CD14-positive monocyte (primary cell): ENCODE results near the gene SLC12A8. TPM values are rescaled to one million over a fixed set of nuclear protein-coding genes. Genes with fewer than 3 reads are reported as not detected.
A peak's percentile ranks its signal among the peaks of the same experiment; 100 is the strongest.

Experiments used
- DNase-seq, 3 donors: peaks; one replicate each; pipeline ENCODE4 v3.0.0-alpha.2; 2011 to 2022
- H2AFZ ChIP-seq: 2 replicates; pipeline ENCODE4 v1.6.0; 2012; ENCODE audit warnings: mild to moderate bottlenecking, low read depth, low read length, inconsistent platforms; ENCODE audit not compliant: insufficient read depth, poor library complexity, severe bottlenecking
- H3K27ac ChIP-seq, 2 donors: 1 replicate in 1 of 2; 2 replicates in 1 of 2; pipeline ENCODE4 v1.5.1; 2012 to 2013; ENCODE audit warnings: low read length in 2 of 2, control low read depth in 1 of 2, inconsistent platforms in 1 of 2, low read depth in 1 of 2, mild to moderate bottlenecking in 1 of 2
- H3K27me3 ChIP-seq, 2 donors: one replicate each; pipeline versions ENCODE4 v1.6.0 to v1.6.1; 2011 to 2013; ENCODE audit warnings: low read length in 2 of 2; ENCODE audit not compliant: control insufficient read depth in 2 of 2, insufficient read depth in 2 of 2
- H3K36me3 ChIP-seq, 2 donors: replicated peaks in 1 of 2; 1 replicate in 1 of 2; 2 replicates in 1 of 2; pipeline versions ENCODE4 v1.5.1 to v1.6.1; 2012 to 2013; ENCODE audit warnings: low read length in 2 of 2, control low read depth in 1 of 2, inconsistent platforms in 1 of 2, mild to moderate bottlenecking in 1 of 2; ENCODE audit not compliant: insufficient read depth in 2 of 2, control insufficient read depth in 1 of 2
- H3K4me1 ChIP-seq, 2 donors: 1 replicate in 1 of 2; 2 replicates in 1 of 2; pipeline versions ENCODE4 v1.5.1 to v1.6.1; 2012 to 2013; ENCODE audit warnings: low read length in 2 of 2, control low read depth in 1 of 2, inconsistent platforms in 1 of 2, mild to moderate bottlenecking in 1 of 2, moderate library complexity in 1 of 2; ENCODE audit not compliant: insufficient read depth in 2 of 2, control insufficient read depth in 1 of 2
- H3K4me2 ChIP-seq: replicated peaks from 2 replicates; pipeline ENCODE3; 2012; ENCODE audit warnings: low read length, moderate library complexity, mild to moderate bottlenecking; ENCODE audit not compliant: poor library complexity, severe bottlenecking; ENCODE audit errors: extremely low read depth
- H3K4me3 ChIP-seq, 3 experiments: fragments of 200-600 bp in 1 of 3; sonication (generic) in 1 of 3; replicated peaks in 1 of 3; 1 replicate in 2 of 3; 2 replicates in 1 of 3; pipeline ENCODE4 v1.5.1; 2011 to 2013; ENCODE audit warnings: low read length in 3 of 3, mild to moderate bottlenecking in 3 of 3, control low read depth in 2 of 3, low read depth in 2 of 3, inconsistent platforms in 1 of 3, moderate library complexity in 1 of 3
- H3K79me2 ChIP-seq: 2 replicates; pipeline ENCODE4 v1.6.0; 2012; ENCODE audit warnings: mild to moderate bottlenecking, control low read depth, inconsistent platforms, low read length, moderate library complexity; ENCODE audit not compliant: insufficient read depth
- H3K9ac ChIP-seq: 2 replicates; pipeline ENCODE4 v1.6.0; 2017; ENCODE audit warnings: low read length, mild to moderate bottlenecking; ENCODE audit not compliant: insufficient read depth, poor library complexity, severe bottlenecking
- H3K9me3 ChIP-seq, 2 donors: replicated peaks in 1 of 2; 1 replicate in 1 of 2; 2 replicates in 1 of 2; pipeline versions ENCODE4 v1.5.1 to v1.6.1; 2012 to 2013; ENCODE audit warnings: low read length in 2 of 2, control low read depth in 1 of 2; ENCODE audit not compliant: control insufficient read depth in 1 of 2, insufficient read depth in 1 of 2
- H4K20me1 ChIP-seq: 2 replicates; pipeline ENCODE4 v1.6.0; 2012; ENCODE audit warnings: mild to moderate bottlenecking, low read length, control low read depth, moderate library complexity; ENCODE audit not compliant: insufficient read depth
- H3K27ac Mint-ChIP-seq, 7 donors: one replicate each; pipeline ENCODE4 v1.8.0; 2020; ENCODE audit warnings: mild to moderate bottlenecking in 7 of 7, mixed read lengths in 7 of 7, moderate library complexity in 6 of 7, inconsistent platforms in 2 of 7
- H3K27me3 Mint-ChIP-seq, 3 donors: one replicate each; pipeline ENCODE4 v1.8.0; 2021 to 2022; ENCODE audit warnings: low read depth in 3 of 3, mild to moderate bottlenecking in 3 of 3, mixed read lengths in 3 of 3, moderate library complexity in 3 of 3, inconsistent platforms in 1 of 3
- H3K36me3 Mint-ChIP-seq, 2 donors: one replicate each; pipeline ENCODE4 v1.8.0; 2020; ENCODE audit warnings: mixed read lengths in 2 of 2, inconsistent platforms in 1 of 2, mild to moderate bottlenecking in 1 of 2
- H3K4me1 Mint-ChIP-seq: one replicate; pipeline ENCODE4 v1.8.0; 2020; ENCODE audit warnings: mild to moderate bottlenecking, mixed read lengths
- H3K4me3 Mint-ChIP-seq, 2 donors: one replicate each; pipeline ENCODE4 v1.8.0; 2020; ENCODE audit warnings: mild to moderate bottlenecking in 2 of 2, mixed read lengths in 2 of 2, moderate library complexity in 1 of 2
- H3K9me3 Mint-ChIP-seq, 7 donors: one replicate each; pipeline ENCODE4 v1.8.0; 2020 to 2022; ENCODE audit warnings: mixed read lengths in 7 of 7, mild to moderate bottlenecking in 6 of 7, moderate library complexity in 6 of 7, inconsistent platforms in 2 of 7
- CTCF ChIP-seq: fragments of 200-600 bp; IDR thresholded peaks from one replicate; pipeline ENCODE4 v1.8.0; 2022; ENCODE audit warnings: antibody characterized with exemption, mild to moderate bottlenecking
- WGBS: methylation state at CpG from one replicate; pipeline ENCODE4 v1.1.5; 2013; ENCODE audit warnings: missing lambda C conversion rate; ENCODE audit not compliant: insufficient coverage; 5-methylcytosine and 5-hydroxymethylcytosine counted together
- intact Hi-C, 2 donors: fragments of 100-400 bp; cut with micrococcal nuclease; formaldehyde crosslinking; loops; one replicate each; pipeline versions ENCODE4 v1.15.0 to v1.15.1; 2023
- polyA plus RNA-seq, 3 donors: library from polyadenylated mRNA; depleted of rRNA in 1 of 3; unstranded in 2 of 3; stranded (reverse) in 1 of 3; fragments of 300-500 nt in 2 of 3; fragments of >200 nt in 1 of 3; fragmentation: Illumina TruSeq in 2 of 3; gene quantifications; 1 replicate in 2 of 3; 2 replicates in 1 of 3; pipeline ENCODE4 v1.2.3, GENCODE V29; 2012 to 2021

Gene SLC12A8
- polyA plus RNA-seq, 3 donors, result 0.23 to 0.46 (median 0.35) TPM

- no peaks in the 10 kb centered on the region for H3K9me3 Mint-ChIP-seq
- Histone ChIP-seq H3K27me3 (no peaks in the 10 kb centered on the region), H3K4me1 (peaks cover 58 to 60% of the 10 kb centered on the region in 2 donors), H3K4me2 (peak overlapping the region; percentile 77), H3K9ac (peak overlapping the region; percentile 65), H2AFZ (peak overlapping the region; percentile 91), H3K9me3 (no peaks in the 10 kb centered on the region), H3K4me3 (peak overlapping the region; percentile 4 to 72 (median 16)), H3K79me2 (no peaks in the 10 kb centered on the region), H4K20me1 (no peaks in the 10 kb centered on the region), H3K27ac (peak overlapping the region; percentile 30 to 80), H3K36me3 (no peaks in the 10 kb centered on the region)
- H3K36me3 Mint-ChIP-seq, result peaks cover 0 to 4% of the 10 kb centered on the region in 2 donors
- peak; percentile 63 to 72 (median 68) for DNase-seq
- peak; percentile 7 for TF ChIP-seq CTCF
- H3K27ac Mint-ChIP-seq, result peak overlapping the region; percentile 70 to 90 (median 79)
- intact Hi-C loops, result no loop called here
- under 1% methylated on average over 53 of the region's 61 CpGs for WGBS
- H3K4me1 Mint-ChIP-seq, result peaks cover 58% of the 10 kb centered on the region
- peak overlapping the region; percentile 78 to 87 for H3K4me3 Mint-ChIP-seq
- H3K27me3 Mint-ChIP-seq, result peaks cover 0 to 4% (median 2%) of the 10 kb centered on the region in 3 donors
Measured at GRCh38 chr3:125141596-125142419, 70.7 kb downstream of the SLC12A8 start.

GRCh38 chr3:125140818-125141595 is 71.5 kb downstream of the SLC12A8 start:
- TF ChIP-seq CTCF, result no peak
- intact Hi-C loops, result no loop called here
- Histone ChIP-seq H3K27me3 (no peaks in the 10 kb centered on the region), H4K20me1 (no peaks in the 10 kb centered on the region), H3K36me3 (no peaks in the 10 kb centered on the region), H3K9me3 (no peaks in the 10 kb centered on the region), H2AFZ (peak overlapping the region; percentile 91), H3K9ac (peak overlapping the region; percentile 65), H3K4me2 (peak overlapping the region; percentile 77), H3K79me2 (no peaks in the 10 kb centered on the region), H3K27ac (peak overlapping the region; percentile 19 to 80), H3K4me1 (peaks cover 52 to 54% of the 10 kb centered on the region in 2 donors), H3K4me3 (peak overlapping the region in 1 of 3 experiments; percentile 72)
- Mint-ChIP-seq H3K27me3 (peaks cover 0 to 2% (median 2%) of the 10 kb centered on the region in 3 donors), H3K4me3 (peak overlapping the region; percentile 78 to 87), H3K27ac (peak overlapping the region in 5 of 7 donors; percentile 2 to 79 (median 53)), H3K4me1 (peaks cover 58% of the 10 kb centered on the region), H3K36me3 (peaks cover 0 to 4% of the 10 kb centered on the region in 2 donors), H3K9me3 (no peaks in the 10 kb centered on the region)
- no peak for DNase-seq
- WGBS, result 68% methylated on average over 5 of the region's 19 CpGs
